Measurements from ENCODE around the gene C11orf21. TPM values are rescaled to one million over a fixed set of nuclear protein-coding genes. Genes with fewer than 3 reads are reported as not detected.

The C11orf21 gene
- total and polyA plus RNA-seq, 10 of the 15 experiments (the other 5 are each of a cell fraction or from before 2014, with no cell fraction given), result 0.04 to 0.26 (median 0.11) TPM; not detected in 7

DNA sequence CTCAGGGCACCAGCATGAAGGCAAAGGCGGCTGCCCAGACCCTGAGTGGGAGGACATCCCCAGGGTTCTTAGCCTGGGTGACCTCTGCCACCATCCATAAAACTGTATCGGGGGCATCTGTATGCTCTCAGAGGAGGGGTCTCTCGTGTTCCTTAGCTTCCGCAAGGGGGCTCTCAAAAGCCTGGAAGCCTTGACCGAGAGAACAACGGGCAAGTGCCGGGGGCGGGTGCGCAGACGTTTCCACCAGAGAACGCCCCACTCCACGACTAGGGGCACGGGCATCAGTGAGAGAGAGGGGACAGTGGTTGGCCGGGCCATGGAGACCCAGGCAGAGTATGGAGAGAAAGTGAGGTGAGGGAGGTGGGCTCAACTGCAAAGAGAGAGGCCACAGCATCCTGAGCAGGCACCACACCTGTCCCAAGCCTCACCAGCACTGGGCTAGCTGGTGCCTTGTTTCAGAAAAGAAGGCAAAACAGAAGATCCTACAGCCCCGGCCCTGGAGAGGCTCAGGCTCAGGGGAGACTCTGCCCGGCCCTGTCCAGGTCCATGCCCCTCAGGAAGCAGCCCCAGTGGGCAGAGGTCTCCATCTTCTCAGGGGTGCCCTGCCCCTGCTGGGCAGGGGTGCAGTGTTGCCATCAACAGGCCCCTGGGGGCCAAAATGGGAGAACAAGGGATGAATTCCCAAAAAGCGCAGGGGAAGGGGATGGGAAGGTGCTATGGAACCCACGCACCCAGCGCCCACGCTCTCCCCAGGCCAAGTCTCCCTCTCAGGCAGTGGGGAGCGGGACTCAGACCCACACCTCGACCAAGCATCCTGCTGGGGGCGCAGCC, 6.0 kb upstream of the C11orf21 start:
- Histone ChIP-seq H3K4me2 (ENCODE audit: control insufficient read depth, insufficient read depth) (no peak overlapping the region), H3K4me3 (no peak overlapping the region), H4K20me1 (ENCODE audit: control insufficient read depth, insufficient read depth) (no peaks in the 10 kb centered on the region), H3K9ac (ENCODE audit: control insufficient read depth, insufficient read depth, low read length) (no peak overlapping the region), H3K4me1 (ENCODE audit: control insufficient read depth, insufficient read depth, low read length) (no peaks in the 10 kb centered on the region), H3K27me3 (replicated peaks in 1 of 2; ENCODE audit: control insufficient read depth in 2 of 2, insufficient read depth in 2 of 2, low read length in 1 of 2) (no peaks in the 10 kb centered on the region), H3K79me2 (ENCODE audit: control insufficient read depth, insufficient read depth, low read length) (no peaks in the 10 kb centered on the region), H3K36me3 (ENCODE audit: control insufficient read depth in 2 of 2, insufficient read depth in 2 of 2, low read length in 1 of 2) (no peaks in the 10 kb centered on the region), H3K9me3 (replicated peaks; ENCODE audit: control insufficient read depth, insufficient read depth, low read length) (no peaks in the 10 kb centered on the region), H3K27ac (ENCODE audit: control insufficient read depth, insufficient read depth) (no peak overlapping the region), H2AFZ (ENCODE audit: control insufficient read depth, low read depth, low read length) (no peak overlapping the region)
- whole genome bisulfite sequencing (ENCODE audit: insufficient coverage, insufficient replicate concordance, low lambda C conversion rate, missing lambda C conversion rate), result 35% methylated on average over 22 of the region's 23 CpGs
- intact Hi-C loops (cut with micrococcal nuclease; ENCODE audit: unreplicated experiment) (no loop called here), in situ Hi-C loops (cut with MboI) (no loop called here)
- ChIA-PET CTCF (interaction anchor here (0.5 to 11.0 kb wide), 3 partner anchors 70 to 134 kb away, joined by 3 to 271 read pairs (median 3); no protein-coding TSS in a partner anchor), RAD21 (ENCODE audit: unreplicated experiment) (interaction anchor here (7.3 kb wide), 1 partner anchor 113 kb away, joined by 187 read pairs; no protein-coding TSS in a partner anchor), SMC1A (ENCODE audit: uncharacterized antibody, unreplicated experiment) (interaction anchor here (1.0 to 3.4 kb wide), 3 partner anchors 80 to 112 kb away, joined by 4 to 60 read pairs (median 4); no protein-coding TSS in a partner anchor), POLR2A (no interaction called here)
- DNase-seq (ENCODE audit: low read depth, low spot score), result no peak
- FAIRE-seq, result no peak
- no TSS peak for BruUV-seq (replicated peaks)
- ATAC-seq, result no peak
- TF ChIP-seq, protein P1, sequence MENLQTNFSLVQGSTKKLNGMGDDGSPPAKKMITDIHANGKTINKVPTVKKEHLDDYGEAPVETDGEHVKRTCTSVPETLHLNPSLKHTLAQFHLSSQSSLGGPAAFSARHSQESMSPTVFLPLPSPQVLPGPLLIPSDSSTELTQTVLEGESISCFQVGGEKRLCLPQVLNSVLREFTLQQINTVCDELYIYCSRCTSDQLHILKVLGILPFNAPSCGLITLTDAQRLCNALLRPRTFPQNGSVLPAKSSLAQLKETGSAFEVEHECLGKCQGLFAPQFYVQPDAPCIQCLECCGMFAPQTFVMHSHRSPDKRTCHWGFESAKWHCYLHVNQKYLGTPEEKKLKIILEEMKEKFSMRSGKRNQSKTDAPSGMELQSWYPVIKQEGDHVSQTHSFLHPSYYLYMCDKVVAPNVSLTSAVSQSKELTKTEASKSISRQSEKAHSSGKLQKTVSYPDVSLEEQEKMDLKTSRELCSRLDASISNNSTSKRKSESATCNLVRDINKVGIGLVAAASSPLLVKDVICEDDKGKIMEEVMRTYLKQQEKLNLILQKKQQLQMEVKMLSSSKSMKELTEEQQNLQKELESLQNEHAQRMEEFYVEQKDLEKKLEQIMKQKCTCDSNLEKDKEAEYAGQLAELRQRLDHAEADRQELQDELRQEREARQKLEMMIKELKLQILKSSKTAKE (IDR thresholded peaks at IDR 0.05; ENCODE audit: low read depth, poor library complexity, severe bottlenecking), result no peak
- no peak for TF ChIP-seq NR2C1 (IDR thresholded peaks at IDR 0.05)
- TF ChIP-seq IRF5 (IDR thresholded peaks at IDR 0.05; ENCODE audit: borderline replicate concordance), result no peak
- no peak for TF ChIP-seq ATF7 (IDR thresholded peaks at IDR 0.05; ENCODE audit: low read depth)
- TF ChIP-seq RAD21 (IDR thresholded peaks at IDR 0.05; ENCODE audit: insufficient read depth, low read depth, low read length), result no peak
- no peak for TF ChIP-seq JUNB (IDR thresholded peaks at IDR 0.05)
